Keratinocyte (primary cell): Measurements from ENCODE around the gene ANKFY1. TPM values are rescaled to one million over a fixed set of nuclear protein-coding genes. Genes with fewer than 3 reads are reported as not detected.

Source experiments
- DNase-seq: peaks from one replicate; pipeline ENCODE4 v3.0.0-alpha.2; 2011; ENCODE audit warnings: low read depth, missing footprints, low spot score
- FAIRE-seq: peaks from 2 replicates; lab custom pipeline; 2011; peaks lifted over from hg19 to GRCh38; lab: Jason Lieb, UNC
- H2AFZ ChIP-seq: 2 replicates; pipeline ENCODE4 v1.6.0; 2012; ENCODE audit warnings: low read length, control low read depth, inconsistent platforms; ENCODE audit not compliant: control insufficient read depth
- H3K27ac ChIP-seq: 2 replicates; pipeline ENCODE4 v1.5.1; 2011; ENCODE audit warnings: low read length; ENCODE audit not compliant: control insufficient read depth, insufficient read depth
- H3K27me3 ChIP-seq: 3 replicates; pipeline ENCODE4 v1.6.0; 2011; ENCODE audit warnings: low read length; ENCODE audit not compliant: control insufficient read depth, insufficient read depth; ENCODE audit errors: extremely low read depth
- H3K36me3 ChIP-seq, 2 experiments: 2 replicates in 1 of 2; 3 replicates in 1 of 2; pipeline ENCODE4 v1.5.1; 2011; ENCODE audit warnings: low read length in 2 of 2, mild to moderate bottlenecking in 1 of 2; ENCODE audit not compliant: control insufficient read depth in 2 of 2, insufficient read depth in 2 of 2; ENCODE audit errors: extremely low read depth in 1 of 2
- H3K4me1 ChIP-seq: 3 replicates; pipeline ENCODE4 v1.5.1; 2011; ENCODE audit warnings: low read length; ENCODE audit not compliant: control insufficient read depth, insufficient read depth; ENCODE audit errors: extremely low read depth
- H3K4me2 ChIP-seq: 3 replicates; pipeline ENCODE4 v1.6.0; 2011; ENCODE audit warnings: low read depth, low read length; ENCODE audit not compliant: control insufficient read depth, insufficient read depth; ENCODE audit errors: extremely low read depth
- H3K4me3 ChIP-seq, 3 experiments: fragments of 200-600 bp in 1 of 3; sonication (generic) in 1 of 3; 2 replicates in 2 of 3; 3 replicates in 1 of 3; pipeline ENCODE4 v1.5.1; 2011 to 2016; ENCODE audit warnings: low read length in 3 of 3, mild to moderate bottlenecking in 3 of 3, control low read depth in 2 of 3, inconsistent platforms in 1 of 3, low read depth in 1 of 3, mixed read lengths in 1 of 3, mixed run types in 1 of 3, moderate library complexity in 1 of 3; ENCODE audit not compliant: control insufficient read depth in 2 of 3, insufficient read depth in 2 of 3; ENCODE audit errors: extremely low read depth in 1 of 3
- H3K79me2 ChIP-seq: 2 replicates; pipeline ENCODE4 v1.6.0; 2012; ENCODE audit warnings: low read length; ENCODE audit not compliant: control insufficient read depth, insufficient read depth
- H3K9ac ChIP-seq: 3 replicates; pipeline ENCODE4 v1.6.0; 2011; ENCODE audit warnings: low read length; ENCODE audit not compliant: control insufficient read depth, insufficient read depth; ENCODE audit errors: extremely low read depth
- H3K9me1 ChIP-seq: 3 replicates; pipeline ENCODE4 v1.6.0; 2011; ENCODE audit warnings: low read length; ENCODE audit not compliant: control insufficient read depth, insufficient read depth; ENCODE audit errors: extremely low read depth
- H3K9me3 ChIP-seq: 2 replicates; pipeline ENCODE4 v1.5.1; 2012; ENCODE audit warnings: low read depth, low read length; ENCODE audit not compliant: control insufficient read depth
- H4K20me1 ChIP-seq: 3 replicates; pipeline ENCODE4 v1.6.0; 2011; ENCODE audit warnings: low read length; ENCODE audit not compliant: control insufficient read depth, insufficient read depth; ENCODE audit errors: extremely low read depth
- CTCF ChIP-seq, 3 experiments: IDR thresholded peaks in 1 of 3; conservative IDR thresholded peaks in 1 of 3; optimal IDR thresholded peaks in 1 of 3; 2 replicates in 2 of 3; 3 replicates in 1 of 3; pipeline versions ENCODE3 to v1.5.1; 2011; ENCODE audit warnings: low read length in 3 of 3, mild to moderate bottlenecking in 3 of 3, moderate library complexity in 2 of 3, control low read depth in 1 of 3, inconsistent platforms in 1 of 3; ENCODE audit not compliant: insufficient read depth in 2 of 3; ENCODE audit errors: extremely low read depth in 1 of 3
- EZH2 ChIP-seq: IDR thresholded peaks from one replicate; pipeline ENCODE4 v1.6.1; 2012; ENCODE audit warnings: inconsistent platforms, mild to moderate bottlenecking, low read length, moderate library complexity
- dilution Hi-C: fragments of 300-500 bp; cut with MboI; formaldehyde crosslinking; loops from one replicate; pipeline ENCODE4 v1.7.0; 2020; ENCODE audit warnings: low sequenced_read_pairs; ENCODE audit not compliant: extremely low pct_ligation_motif_present
- polyA plus RNA-seq, 5 experiments: library from polyadenylated mRNA; depleted of rRNA in 3 of 5; stranded (reverse) in 3 of 5; stranded (forward) in 1 of 5; unstranded in 1 of 5; fragments of >200 nt; gene quantifications; 1 replicate in 1 of 5; 2 replicates in 3 of 5; 3 replicates in 1 of 5; pipeline versions ENCODE4 v1.2.1 to v1.2.3, GENCODE V29; 2011 to 2012; ENCODE audit warnings: missing spikeins in 2 of 5, low read depth in 1 of 5, low replicate concordance in 1 of 5

The ANKFY1 gene
- polyA plus RNA-seq, 1 donor (not counting 4 experiments of a cell fraction or from before 2014, with no cell fraction given) = 27.0 TPM

GRCh38 chr17:4135489-4135888, 128.3 kb downstream of the ANKFY1 start:
- Histone ChIP-seq H3K4me1 (peaks cover 2% of the 10 kb centered on the region), H3K9ac (no peak overlapping the region), H3K36me3 (peaks cover 4 to 13% of the 10 kb centered on the region in 2 experiments), H3K9me3 (no peaks in the 10 kb centered on the region), H2AFZ (no peak overlapping the region), H3K4me3 (no peak overlapping the region), H3K79me2 (peaks cover 81% of the 10 kb centered on the region), H3K27me3 (no peaks in the 10 kb centered on the region), H3K4me2 (no peak overlapping the region), H3K9me1 (no peaks in the 10 kb centered on the region), H4K20me1 (no peaks in the 10 kb centered on the region), H3K27ac (no peak overlapping the region)
- dilution Hi-C loops = no loop called here
- FAIRE-seq (no peak), DNase-seq (no peak)
- TF ChIP-seq EZH2 (no peak), CTCF (optimal IDR thresholded peaks at IDR 0.05 in 1 of 3, IDR thresholded peaks at IDR 0.05 in 1 of 3, conservative IDR thresholded peaks at IDR 0.05 in 1 of 3; ENCODE audit: extremely low read depth in 1 of 3, insufficient read depth in 2 of 3, low read length in 3 of 3) (no peak)

DNA sequence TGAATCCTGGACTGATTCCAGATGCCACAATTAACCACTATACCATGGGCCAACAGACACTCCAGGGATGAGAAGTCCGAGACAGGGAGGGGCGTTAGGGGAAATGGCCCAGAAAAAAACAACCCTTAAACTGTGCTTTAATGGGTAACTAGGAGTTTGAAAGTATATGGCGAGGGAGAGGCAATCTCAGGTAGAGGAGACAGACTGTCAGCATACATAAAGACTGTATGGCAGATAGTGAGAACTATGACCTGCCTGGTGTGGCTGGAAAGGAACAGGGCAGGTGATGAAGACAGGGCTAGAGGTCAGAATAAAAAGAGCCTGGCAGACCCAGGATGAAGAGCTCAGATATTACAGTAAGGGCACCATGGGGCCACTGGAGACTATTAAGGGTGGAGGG, 129.1 kb downstream of the ANKFY1 start:
- Histone ChIP-seq H3K4me1 (peaks cover 2% of the 10 kb centered on the region), H3K4me3 (no peak overlapping the region), H3K27me3 (no peaks in the 10 kb centered on the region), H3K9me1 (no peaks in the 10 kb centered on the region), H3K4me2 (no peak overlapping the region), H4K20me1 (no peaks in the 10 kb centered on the region), H3K36me3 (peaks cover 4 to 13% of the 10 kb centered on the region in 2 experiments), H3K27ac (no peak overlapping the region), H3K79me2 (peaks cover 77% of the 10 kb centered on the region), H2AFZ (no peak overlapping the region), H3K9ac (no peak overlapping the region), H3K9me3 (no peaks in the 10 kb centered on the region)
- DNase-seq (no peak), FAIRE-seq (no peak)
- dilution Hi-C loops = no loop called here
- TF ChIP-seq CTCF (optimal IDR thresholded peaks at IDR 0.05 in 1 of 3, IDR thresholded peaks at IDR 0.05 in 1 of 3, conservative IDR thresholded peaks at IDR 0.05 in 1 of 3; ENCODE audit: extremely low read depth in 1 of 3, insufficient read depth in 2 of 3, low read length in 3 of 3) = no peak
- no peak for TF ChIP-seq EZH2
